NOMO-1 treated with dmso at 0.1 percent for 144 hours (cell line): ENCODE measurements around the gene FH.

Source experiments
- DNase-seq: peaks from one replicate; lab custom pipeline; 2025; ENCODE audit not compliant: unreplicated experiment; lab: John Stamatoyannopoulos, UW

The FH gene

GRCh38 chr1:241525026-241525425 is 5.5 kb upstream of the FH start:
- DNase-seq: no peak

GRCh38 chr1:241521718-241522117 is 2.2 kb upstream of the FH start:
- DNase-seq: no peak

GRCh38 chr1:241520080-241520465 is 518 bp upstream of the FH start:
- no peak for DNase-seq

- no peak for DNase-seq
Measured at GRCh38 chr1:241518476-241519307, 863 bp downstream of the FH start.

- no peak for DNase-seq
Measured at GRCh38 chr1:241513378-241513777, 6.2 kb downstream of the FH start.

- no peak for DNase-seq
Measured at GRCh38 chr1:241507189-241507863, 12.2 kb downstream of the FH start.

- DNase-seq: no peak
Measured at GRCh38 chr1:241503444-241503843, 16.1 kb downstream of the FH start.

GRCh38 chr1:241499910-241500309 is 19.6 kb downstream of the FH start:
- no peak for DNase-seq

GRCh38 chr1:241495741-241496140 is 23.8 kb downstream of the FH start:
- DNase-seq: no peak

- DNase-seq: no peak
Measured at GRCh38 chr1:241488739-241489138, 30.8 kb downstream of the FH start.

GRCh38 chr1:241485554-241485992 is 34.0 kb downstream of the FH start:
- DNase-seq: no peak

- no peak for DNase-seq
Measured at GRCh38 chr1:241485145-241485544, 34.4 kb downstream of the FH start.

- no peak for DNase-seq
Measured at GRCh38 chr1:241482761-241483250, 36.7 kb downstream of the FH start.

- DNase-seq: no peak
Measured at GRCh38 chr1:241479294-241479693, 40.3 kb downstream of the FH start.

GRCh38 chr1:241475671-241476070 is 43.9 kb downstream of the FH start:
- no peak for DNase-seq

- no peak for DNase-seq
Measured at GRCh38 chr1:241473026-241473425, 46.5 kb downstream of the FH start.

- no peak for DNase-seq
Measured at GRCh38 chr1:241470908-241471590, 48.5 kb downstream of the FH start.

GRCh38 chr1:241470361-241470760 is 49.2 kb downstream of the FH start:
- DNase-seq: no peak

GRCh38 chr1:241465673-241466072 is 53.9 kb downstream of the FH start:
- no peak for DNase-seq

GRCh38 chr1:241464985-241465384 is 54.6 kb downstream of the FH start:
- DNase-seq: no peak

GRCh38 chr1:241462391-241462790 is 57.2 kb downstream of the FH start:
- no peak for DNase-seq
